Activated naive CD8-positive, alpha-beta T cell (primary cell): ENCODE measurements around the gene ATF3.
A peak's percentile ranks its signal among the peaks of the same experiment; 100 is the strongest.

Experiments
- H3K27ac Mint-ChIP-seq: one replicate; pipeline ENCODE4 v1.8.0; 2021; ENCODE audit warnings: mixed read lengths
- H3K27me3 Mint-ChIP-seq: one replicate; pipeline ENCODE4 v1.8.0; 2021; ENCODE audit warnings: mixed read lengths
- H3K36me3 Mint-ChIP-seq: one replicate; pipeline ENCODE4 v1.8.0; 2021; ENCODE audit warnings: mixed read lengths
- H3K4me1 Mint-ChIP-seq: one replicate; pipeline ENCODE4 v1.8.0; 2021; ENCODE audit warnings: low read depth, mixed read lengths
- H3K4me3 Mint-ChIP-seq: one replicate; pipeline ENCODE4 v1.8.0; 2021; ENCODE audit warnings: mild to moderate bottlenecking, mixed read lengths
- H3K9me3 Mint-ChIP-seq: one replicate; pipeline ENCODE4 v1.8.0; 2021; ENCODE audit warnings: low read depth, mixed read lengths

ATF3 gene

DNA sequence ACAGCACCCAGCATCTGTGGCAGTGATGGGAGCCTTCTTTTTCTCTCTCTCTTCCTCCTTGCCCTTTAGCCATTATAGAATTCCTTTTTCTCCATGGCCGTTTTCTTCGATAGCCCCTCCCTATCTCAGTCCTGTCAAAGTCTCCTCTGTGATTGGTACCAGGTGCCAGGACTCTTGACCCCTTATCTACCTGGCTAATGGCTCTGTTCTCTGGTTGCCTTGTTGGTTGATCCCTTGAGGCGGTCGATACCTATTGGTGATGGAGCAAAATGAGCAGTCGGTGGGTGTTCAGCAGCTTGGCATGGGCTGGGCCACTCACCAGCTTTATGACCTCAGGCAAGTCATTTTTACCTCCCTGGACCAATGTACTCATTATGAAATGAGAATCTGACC lies 2.0 kb downstream of the ATF3 start:
- H3K4me3 Mint-ChIP-seq, result peak overlapping the region; percentile 91
- H3K4me1 Mint-ChIP-seq, result peaks cover 45% of the 10 kb centered on the region
- H3K9me3 Mint-ChIP-seq, result no peaks in the 10 kb centered on the region
- H3K27me3 Mint-ChIP-seq, result peaks cover 26% of the 10 kb centered on the region
- H3K36me3 Mint-ChIP-seq, result peaks cover 12% of the 10 kb centered on the region
- no peak overlapping the region for H3K27ac Mint-ChIP-seq

DNA sequence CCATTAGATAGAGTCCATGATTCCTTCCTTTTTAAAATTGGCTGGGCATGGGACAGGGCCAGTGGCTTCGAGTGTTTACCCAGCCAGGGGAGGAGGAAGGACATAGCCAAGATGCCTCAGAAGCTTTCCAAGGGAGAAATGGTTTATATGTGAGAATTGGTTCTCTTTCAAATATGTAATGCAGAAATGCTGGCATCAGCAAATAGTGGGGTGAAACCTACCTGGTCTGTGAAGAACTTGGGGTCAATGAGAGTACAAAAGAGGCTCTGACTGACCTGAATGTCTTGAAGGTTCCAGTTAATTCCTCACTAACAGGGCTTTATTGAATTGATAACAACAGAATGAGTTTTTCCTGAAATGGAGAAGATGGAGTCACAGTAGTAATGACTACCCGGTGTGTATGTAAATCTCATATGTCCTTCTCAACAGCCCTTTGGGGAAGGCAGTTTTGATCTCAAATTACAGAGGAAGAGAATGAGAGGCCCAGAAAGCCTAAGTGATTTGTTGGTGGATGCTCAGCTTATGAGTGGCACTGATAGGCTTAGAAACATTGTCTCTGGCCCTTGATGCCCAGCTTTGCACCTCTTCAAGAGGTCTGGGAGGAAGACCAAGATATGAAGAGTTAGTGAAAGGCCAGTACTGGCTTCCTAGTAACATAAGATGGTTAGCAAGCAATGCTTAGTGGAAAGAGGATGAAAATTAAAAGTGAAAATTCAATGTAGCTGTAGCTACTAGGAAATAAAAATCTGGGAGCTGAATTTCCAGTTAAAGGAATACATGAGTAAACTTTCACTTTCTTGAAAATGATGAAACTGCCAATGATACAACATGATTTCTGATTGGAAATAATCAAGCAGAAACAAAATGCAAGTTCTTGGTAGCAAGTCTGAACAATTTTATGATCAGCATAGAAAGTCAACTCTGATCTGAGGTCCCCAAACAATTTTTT lies 2.7 kb downstream of the ATF3 start:
- H3K27ac Mint-ChIP-seq, result no peak overlapping the region
- H3K4me1 Mint-ChIP-seq, result peaks cover 38% of the 10 kb centered on the region
- H3K27me3 Mint-ChIP-seq, result peaks cover 19% of the 10 kb centered on the region
- no peaks in the 10 kb centered on the region for H3K9me3 Mint-ChIP-seq
- H3K4me3 Mint-ChIP-seq, result peak overlapping the region; percentile 91
- peaks cover 15% of the 10 kb centered on the region for H3K36me3 Mint-ChIP-seq

DNA sequence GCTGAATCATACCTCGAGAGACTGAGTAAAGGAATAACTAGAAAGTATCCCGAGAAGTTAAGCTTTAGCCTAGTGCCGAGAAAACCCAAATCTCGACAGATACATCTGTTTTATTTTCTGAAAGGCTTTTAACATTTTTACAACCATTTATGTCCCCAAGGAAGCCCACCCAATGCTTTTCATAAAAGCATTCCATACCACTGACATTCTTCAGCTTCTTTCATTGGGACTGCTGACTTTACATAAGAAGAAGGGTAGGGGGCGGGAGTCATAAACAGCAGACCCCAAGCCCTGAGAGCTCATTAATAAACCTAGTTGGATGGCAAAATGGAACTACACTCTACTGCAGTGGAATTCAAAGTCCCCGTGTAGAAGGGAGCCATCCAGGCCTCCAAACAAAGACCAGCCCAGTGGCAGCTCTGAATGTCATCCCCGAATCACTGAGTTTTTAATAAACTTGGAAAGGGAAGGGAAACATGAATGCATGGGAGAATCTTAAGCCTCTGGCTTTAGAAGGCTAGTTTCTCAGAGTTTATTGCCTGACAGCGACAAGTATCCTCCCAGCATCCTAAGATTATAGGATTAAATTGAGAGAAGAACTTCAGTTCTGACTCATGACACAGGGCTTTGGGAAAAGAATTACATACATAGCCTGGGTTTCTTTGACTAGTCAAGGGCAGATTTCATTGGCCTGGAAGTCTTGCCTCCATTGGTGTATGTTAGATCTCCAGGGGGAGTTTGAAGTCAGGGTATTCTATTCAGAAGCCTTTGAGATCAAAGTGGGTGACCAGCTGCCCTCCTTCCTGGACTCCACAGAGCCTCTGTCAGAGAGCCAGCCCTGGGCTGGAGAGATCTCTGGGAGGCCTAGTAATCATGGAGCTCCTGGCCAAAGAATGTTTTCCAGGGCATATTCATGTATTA lies 3.7 kb downstream of the ATF3 start:
- peaks cover 31% of the 10 kb centered on the region for H3K4me1 Mint-ChIP-seq
- H3K27me3 Mint-ChIP-seq, result peaks cover 13% of the 10 kb centered on the region
- no peak overlapping the region for H3K4me3 Mint-ChIP-seq

DNA sequence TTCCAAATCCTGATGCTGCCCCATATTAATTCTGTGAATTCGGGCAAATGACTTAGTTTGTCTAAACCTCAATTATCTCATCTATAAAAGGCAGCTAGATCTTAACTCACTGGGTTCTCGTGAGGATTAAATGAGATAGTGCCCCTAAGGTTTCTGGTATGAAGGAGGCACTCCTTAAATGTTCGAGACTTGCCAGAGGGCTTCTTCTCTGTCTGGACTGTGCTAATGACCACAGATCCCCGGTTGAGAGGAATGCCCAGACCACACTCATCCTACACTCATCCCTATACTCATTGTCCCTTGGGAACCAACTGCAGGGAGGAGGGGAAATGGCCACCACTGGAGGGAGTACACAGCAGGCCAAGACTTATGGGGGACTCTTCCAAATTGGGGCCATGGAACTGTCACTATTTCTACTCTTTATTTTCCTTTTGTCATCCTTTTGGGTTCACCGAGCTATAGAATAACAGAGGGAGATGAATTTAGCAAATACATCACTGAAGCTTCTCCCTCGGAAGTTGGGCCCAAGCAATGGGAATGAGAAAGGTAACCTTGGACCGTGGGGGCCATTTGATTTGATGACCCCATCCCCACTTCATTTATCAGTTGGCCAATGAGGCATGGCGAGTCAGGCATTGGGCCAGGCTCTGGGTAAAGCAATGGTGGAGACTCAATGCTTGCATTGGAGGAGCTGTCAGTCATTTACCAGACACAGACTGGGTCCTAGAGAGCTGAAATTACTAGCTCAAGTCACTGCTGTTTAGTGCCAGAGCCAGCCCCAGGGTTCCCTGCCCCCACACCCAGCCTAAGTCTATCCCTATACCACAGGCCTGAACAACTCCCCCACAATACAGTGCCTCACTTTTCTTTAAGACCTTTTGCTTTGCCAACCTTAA lies 5.1 kb downstream of the ATF3 start:
- H3K27me3 Mint-ChIP-seq, result peaks cover 11% of the 10 kb centered on the region
- peak overlapping the region; percentile 13 for H3K27ac Mint-ChIP-seq
- H3K4me1 Mint-ChIP-seq, result peaks cover 29% of the 10 kb centered on the region
- no peaks in the 10 kb centered on the region for H3K9me3 Mint-ChIP-seq
- no peak overlapping the region for H3K4me3 Mint-ChIP-seq
- H3K36me3 Mint-ChIP-seq, result peaks cover 26% of the 10 kb centered on the region

More for the DNA sequence above, 3.7 kb downstream of the ATF3 start:
- H3K27ac Mint-ChIP-seq, result no peak overlapping the region
- peaks cover 21% of the 10 kb centered on the region for H3K36me3 Mint-ChIP-seq
- H3K9me3 Mint-ChIP-seq, result no peaks in the 10 kb centered on the region

DNA sequence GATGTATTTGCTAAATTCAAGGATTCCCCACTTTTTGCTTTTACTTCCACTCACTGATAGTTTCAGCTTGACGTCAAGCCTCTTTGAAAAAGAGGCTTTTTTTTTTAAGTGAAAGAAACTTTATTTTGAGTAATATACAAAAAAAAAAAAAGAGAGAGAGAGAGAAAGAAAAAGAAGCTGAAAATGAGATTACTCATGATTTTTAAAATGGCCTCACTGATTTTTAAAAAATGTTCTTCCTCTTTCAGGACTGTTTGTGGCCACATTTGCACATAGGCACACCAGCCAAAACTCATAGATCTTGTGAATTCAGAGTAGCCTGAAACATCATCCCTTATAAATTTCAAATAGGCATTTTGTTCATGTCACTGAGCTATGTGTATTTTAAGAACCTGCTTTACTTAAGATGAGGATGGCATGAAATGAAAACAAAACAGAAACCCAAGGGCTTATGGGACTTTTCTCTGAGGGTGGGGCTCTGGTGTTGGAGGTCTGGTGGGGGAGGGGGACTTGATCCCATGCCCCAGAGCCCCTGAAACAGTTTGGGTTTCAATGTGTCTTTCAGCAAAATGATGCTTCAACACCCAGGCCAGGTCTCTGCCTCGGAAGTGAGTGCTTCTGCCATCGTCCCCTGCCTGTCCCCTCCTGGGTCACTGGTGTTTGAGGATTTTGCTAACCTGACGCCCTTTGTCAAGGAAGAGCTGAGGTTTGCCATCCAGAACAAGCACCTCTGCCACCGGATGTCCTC lies 6.1 kb downstream of the ATF3 start:
- peak overlapping the region; percentile 20 for H3K4me3 Mint-ChIP-seq
- peaks cover 29% of the 10 kb centered on the region for H3K4me1 Mint-ChIP-seq
- peaks cover 11% of the 10 kb centered on the region for H3K27me3 Mint-ChIP-seq
- H3K36me3 Mint-ChIP-seq, result peaks cover 31% of the 10 kb centered on the region
- no peaks in the 10 kb centered on the region for H3K9me3 Mint-ChIP-seq
- peak overlapping the region; percentile 13 for H3K27ac Mint-ChIP-seq

DNA sequence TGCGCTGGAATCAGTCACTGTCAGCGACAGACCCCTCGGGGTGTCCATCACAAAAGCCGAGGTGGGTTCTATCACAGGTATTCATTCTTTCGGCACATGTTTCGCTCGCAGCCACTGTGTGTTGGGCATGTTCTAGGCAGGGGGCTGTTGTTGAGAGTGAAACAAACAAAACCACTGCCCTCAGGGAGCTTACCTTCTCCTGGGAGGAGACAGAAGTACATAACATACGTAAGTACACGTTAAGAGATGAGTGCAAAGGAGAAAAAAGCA lies 6.6 kb downstream of the ATF3 start:
- Mint-ChIP-seq H3K27ac (peak overlapping the region; percentile 10), H3K27me3 (peaks cover 7% of the 10 kb centered on the region), H3K36me3 (peaks cover 34% of the 10 kb centered on the region), H3K9me3 (no peaks in the 10 kb centered on the region), H3K4me1 (peaks cover 24% of the 10 kb centered on the region), H3K4me3 (no peak overlapping the region)

DNA sequence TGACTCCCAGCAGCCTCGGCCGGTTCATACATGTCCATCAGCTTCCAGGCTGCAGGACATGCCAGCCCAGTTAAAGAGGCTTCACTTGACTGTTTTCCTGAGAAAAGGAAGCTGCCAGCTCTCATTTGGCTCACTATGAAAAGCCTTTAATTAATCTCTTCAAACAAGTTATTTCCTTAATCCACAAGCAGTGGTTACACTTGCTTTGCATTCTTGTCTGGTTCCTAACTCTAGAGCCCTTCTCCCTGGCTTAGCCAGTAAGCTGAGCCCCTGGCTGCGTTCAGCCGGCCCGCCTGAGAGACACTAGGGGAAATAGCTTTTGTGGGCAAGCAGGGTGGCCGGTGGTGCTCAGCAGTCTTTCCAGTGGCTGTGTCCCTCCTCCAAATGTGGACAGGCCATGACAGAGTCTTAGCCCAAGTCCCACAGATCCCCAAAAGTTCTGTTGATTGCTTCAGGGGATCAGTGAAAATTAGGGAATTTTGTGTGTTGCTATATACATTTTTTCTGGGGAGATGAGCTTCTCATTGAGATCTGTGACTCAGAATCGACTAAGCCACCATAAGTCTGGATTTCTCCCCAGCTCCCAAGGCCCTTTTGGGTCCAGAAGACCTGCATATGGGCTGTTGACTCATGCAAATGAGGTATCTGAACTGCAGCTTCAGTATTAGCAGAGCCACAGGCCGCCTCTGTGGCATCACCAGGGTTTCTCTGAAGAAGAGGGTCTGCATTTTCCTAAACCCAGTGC lies 10.1 kb downstream of the ATF3 start:
- H3K27ac Mint-ChIP-seq, result no peak overlapping the region
- H3K27me3 Mint-ChIP-seq, result no peaks in the 10 kb centered on the region
- no peak overlapping the region for H3K4me3 Mint-ChIP-seq
- H3K36me3 Mint-ChIP-seq, result peaks cover 42% of the 10 kb centered on the region
- no peaks in the 10 kb centered on the region for H3K9me3 Mint-ChIP-seq
- H3K4me1 Mint-ChIP-seq, result peaks cover 27% of the 10 kb centered on the region

DNA sequence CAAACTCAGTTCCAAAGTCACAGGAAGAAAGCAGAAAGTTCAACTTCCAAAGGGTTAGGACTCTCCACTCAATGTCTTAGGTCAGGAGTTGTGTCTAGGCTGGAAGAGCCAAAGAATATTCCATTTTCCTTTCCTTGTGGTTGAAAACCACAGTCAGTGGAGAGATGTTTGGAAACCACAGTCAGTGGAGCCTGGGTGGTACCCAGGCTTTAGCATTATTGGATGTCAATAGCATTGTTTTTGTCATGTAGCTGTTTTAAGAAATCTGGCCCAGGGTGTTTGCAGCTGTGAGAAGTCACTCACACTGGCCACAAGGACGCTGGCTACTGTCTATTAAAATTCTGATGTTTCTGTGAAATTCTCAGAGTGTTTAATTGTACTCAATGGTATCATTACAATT lies 11.7 kb downstream of the ATF3 start:
- H3K27me3 Mint-ChIP-seq, result peaks cover 2% of the 10 kb centered on the region
- no peak overlapping the region for H3K4me3 Mint-ChIP-seq
- peaks cover 19% of the 10 kb centered on the region for H3K4me1 Mint-ChIP-seq
- no peaks in the 10 kb centered on the region for H3K9me3 Mint-ChIP-seq
- H3K36me3 Mint-ChIP-seq, result peaks cover 33% of the 10 kb centered on the region
- no peak overlapping the region for H3K27ac Mint-ChIP-seq

DNA sequence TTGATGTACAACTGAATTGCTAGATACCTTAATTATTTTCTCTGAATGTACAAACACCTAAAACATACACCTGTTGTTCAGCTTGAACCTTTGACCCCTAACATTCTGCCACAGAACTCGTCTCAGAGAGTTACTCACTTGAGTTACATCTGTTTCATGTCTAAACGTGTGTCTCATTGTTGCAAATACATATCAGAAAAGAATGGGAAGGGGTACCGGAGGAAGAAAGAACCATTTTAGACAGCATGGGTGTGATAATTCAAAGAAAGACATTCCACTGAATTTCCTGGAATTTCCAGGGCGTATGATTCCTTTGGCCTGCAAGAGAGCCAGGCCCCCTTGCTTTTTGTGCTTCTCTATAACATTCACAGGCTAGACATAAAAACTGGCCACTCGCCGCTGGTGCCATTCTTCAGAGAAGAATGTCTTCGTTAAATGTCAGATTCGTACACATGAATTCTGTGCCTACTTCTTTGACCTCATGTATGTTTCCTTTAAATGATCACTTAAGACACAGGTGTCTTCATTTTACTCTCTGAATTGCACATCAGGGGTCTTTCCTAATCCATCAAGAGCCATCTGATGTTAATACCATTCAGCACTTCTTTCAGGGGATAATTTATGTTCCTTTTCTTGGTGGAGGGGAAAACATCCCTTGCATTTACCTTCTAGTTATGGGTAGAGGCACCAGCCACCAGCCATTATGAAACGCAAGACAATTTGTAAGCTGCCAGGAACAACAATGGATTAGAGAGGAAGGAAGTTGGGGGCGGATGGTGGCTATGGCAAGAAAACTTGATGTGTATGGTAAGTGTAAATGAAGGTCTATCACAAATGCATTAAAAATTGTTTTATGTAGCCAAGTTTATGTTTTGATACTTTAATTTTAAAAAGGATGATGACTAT lies 12.7 kb downstream of the ATF3 start:
- Mint-ChIP-seq H3K4me1 (peaks cover 19% of the 10 kb centered on the region), H3K36me3 (peaks cover 30% of the 10 kb centered on the region), H3K4me3 (no peak overlapping the region), H3K27ac (peak overlapping the region; percentile 64), H3K27me3 (peaks cover 2% of the 10 kb centered on the region), H3K9me3 (no peaks in the 10 kb centered on the region)

DNA sequence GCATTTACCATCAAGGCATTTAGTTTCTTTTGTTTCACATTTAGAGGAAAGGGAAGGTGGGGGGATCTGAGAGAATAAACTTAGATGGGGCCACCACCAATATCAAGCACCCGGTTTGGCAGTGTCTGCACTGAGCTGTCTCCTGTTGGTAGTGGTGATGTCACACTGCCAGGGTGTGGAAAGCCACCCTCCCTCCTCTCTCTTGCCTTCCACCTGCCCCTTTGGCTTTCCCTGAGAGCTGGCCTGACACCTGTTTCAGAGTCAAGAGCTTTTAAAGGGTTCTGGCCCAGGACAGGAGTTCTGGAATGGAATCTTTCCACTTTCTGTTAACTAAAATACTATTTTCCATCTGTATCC lies 13.4 kb downstream of the ATF3 start:
- Mint-ChIP-seq H3K36me3 (peaks cover 25% of the 10 kb centered on the region), H3K27ac (no peak overlapping the region)

DNA sequence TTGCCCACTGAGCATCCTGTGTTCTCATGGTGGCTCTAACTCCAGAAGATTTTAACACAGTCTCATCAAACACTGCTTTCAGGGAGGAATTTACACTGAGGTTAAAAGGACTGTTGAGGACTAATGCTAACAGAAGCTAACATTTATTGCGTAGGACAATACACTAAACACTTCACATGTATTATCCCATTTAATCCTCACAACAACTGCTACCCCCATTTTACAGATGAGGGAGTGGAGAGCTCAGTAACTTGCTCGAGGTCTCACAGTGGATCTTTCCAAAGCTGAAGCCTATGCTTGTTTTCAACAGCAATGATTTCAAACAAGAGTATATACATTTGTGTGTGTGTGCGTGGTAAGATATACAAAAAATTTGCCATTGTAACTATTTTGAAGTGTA lies 13.9 kb downstream of the ATF3 start:
- peaks cover 24% of the 10 kb centered on the region for H3K36me3 Mint-ChIP-seq
- H3K27me3 Mint-ChIP-seq, result peaks cover 2% of the 10 kb centered on the region
- no peak overlapping the region for H3K27ac Mint-ChIP-seq
- no peak overlapping the region for H3K4me3 Mint-ChIP-seq
- H3K9me3 Mint-ChIP-seq, result no peaks in the 10 kb centered on the region
- H3K4me1 Mint-ChIP-seq, result peaks cover 19% of the 10 kb centered on the region

More for the DNA sequence above, 13.4 kb downstream of the ATF3 start:
- Mint-ChIP-seq H3K4me3 (no peak overlapping the region), H3K9me3 (no peaks in the 10 kb centered on the region), H3K4me1 (peaks cover 19% of the 10 kb centered on the region), H3K27me3 (peaks cover 2% of the 10 kb centered on the region)

DNA sequence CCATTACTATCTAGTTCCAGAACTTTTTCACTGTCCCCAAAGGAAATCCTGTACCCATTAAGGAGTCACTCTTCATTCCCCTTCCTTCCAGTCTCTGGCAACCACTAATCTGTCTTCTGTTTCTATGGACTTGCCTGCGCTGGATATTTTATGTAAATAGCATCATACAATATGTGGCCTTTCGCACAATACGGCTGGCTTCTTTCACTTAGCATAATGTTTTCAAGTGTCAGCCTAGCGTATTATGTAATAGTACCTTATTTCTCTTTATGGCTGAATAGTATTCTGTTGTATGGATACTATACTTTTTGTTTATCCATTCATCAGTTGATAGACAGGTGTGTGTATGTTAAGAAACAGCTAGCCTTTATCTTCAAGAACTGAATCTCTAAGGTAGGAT lies 14.3 kb downstream of the ATF3 start:
- Mint-ChIP-seq H3K4me3 (no peak overlapping the region), H3K27me3 (peaks cover 2% of the 10 kb centered on the region), H3K4me1 (peaks cover 19% of the 10 kb centered on the region), H3K9me3 (no peaks in the 10 kb centered on the region), H3K36me3 (peaks cover 24% of the 10 kb centered on the region), H3K27ac (no peak overlapping the region)

DNA sequence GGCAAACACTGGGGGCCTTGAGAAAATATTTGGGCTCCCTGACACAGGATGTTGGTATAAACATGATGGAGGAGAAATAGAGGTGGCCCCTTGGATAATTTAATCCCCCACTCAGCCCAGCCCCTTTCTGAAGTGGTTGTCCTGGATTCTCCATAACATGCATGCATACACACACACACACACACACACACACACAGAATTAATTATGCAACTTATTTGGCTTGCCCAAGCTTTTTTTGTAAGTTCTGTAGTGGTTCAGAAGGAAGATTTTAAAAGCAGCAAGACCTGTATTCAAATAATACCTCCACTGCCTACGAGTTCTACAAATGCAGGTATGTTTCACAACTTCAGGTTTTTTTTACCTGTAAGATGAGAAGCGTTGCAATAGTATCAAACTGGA lies 15.0 kb downstream of the ATF3 start:
- H3K4me3 Mint-ChIP-seq, result no peak overlapping the region
- peaks cover 21% of the 10 kb centered on the region for H3K36me3 Mint-ChIP-seq
- H3K4me1 Mint-ChIP-seq, result peaks cover 19% of the 10 kb centered on the region
- peaks cover 2% of the 10 kb centered on the region for H3K27me3 Mint-ChIP-seq
- no peaks in the 10 kb centered on the region for H3K9me3 Mint-ChIP-seq
- H3K27ac Mint-ChIP-seq, result no peak overlapping the region
